Vagina (tissue), 2 donors: ENCODE results near the gene CAPN9.

Experiments
- CTCF ChIP-seq, 3 experiments: fragments of 450-650 bp in 2 of 3; fragments of 200-600 bp in 1 of 3; sonication (generic) in 1 of 3; IDR thresholded peaks; one replicate each; pipeline ENCODE4 v1.5.1; 2017 to 2019; ENCODE audit warnings: antibody characterized with exemption in 3 of 3, mild to moderate bottlenecking in 2 of 3, moderate library complexity in 2 of 3
- POLR2A ChIP-seq, 2 donors: fragments of 450-650 bp; IDR thresholded peaks; one replicate each; pipeline ENCODE4 v1.6.1; 2017; ENCODE audit warnings: antibody characterized with exemption in 2 of 2, mild to moderate bottlenecking in 2 of 2, moderate library complexity in 2 of 2

- no peak for TF ChIP-seq CTCF (IDR thresholded peaks at IDR 0.05)
- no peak for TF ChIP-seq POLR2A (IDR thresholded peaks at IDR 0.05)
Measured at GRCh38 chr1:230705289-230706019, 41.7 kb upstream of the CAPN9 start.
